Heart right ventricle (tissue), 16 donors: ENCODE measurements around the gene POP7. TPM values are rescaled to one million over a fixed set of nuclear protein-coding genes. Genes with fewer than 3 reads are reported as not detected.

Experiments
- ATAC-seq, 8 donors: fragments of 200-7000 bp; cut with Tn5 transposase; one replicate each; pipeline ENCODE4 v1.9.1; 2020; ENCODE audit warnings: mild to moderate bottlenecking in 8 of 8, moderate library complexity in 8 of 8, moderate number of reproducible peaks in 1 of 8
- DNase-seq, 2 donors: peaks; one replicate each; pipeline ENCODE4 v3.0.0-alpha.2; 2020
- H3K27ac ChIP-seq, 10 donors: fragments of 200-600 bp; sonication (generic) in 2 of 10; one replicate each; pipeline versions ENCODE4 v1.5.0 to v1.8.0; 2020 to 2022; ENCODE audit warnings: mild to moderate bottlenecking in 3 of 10
- H3K27me3 ChIP-seq, 7 donors: fragments of 200-600 bp; one replicate each; pipeline ENCODE4 v1.8.0; 2021 to 2022; ENCODE audit warnings: mild to moderate bottlenecking in 2 of 7
- H3K36me3 ChIP-seq, 9 donors: fragments of 200-600 bp; sonication (generic) in 1 of 9; one replicate each; pipeline versions ENCODE4 v1.5.0 to v1.8.0; 2020 to 2022; ENCODE audit warnings: mild to moderate bottlenecking in 2 of 9
- H3K4me1 ChIP-seq, 9 donors: fragments of 200-600 bp; sonication (generic) in 1 of 9; one replicate each; pipeline versions ENCODE4 v1.5.0 to v1.8.0; 2020 to 2022; ENCODE audit warnings: mild to moderate bottlenecking in 4 of 9
- H3K4me3 ChIP-seq, 10 donors: fragments of 200-600 bp; sonication (generic) in 2 of 10; one replicate each; pipeline versions ENCODE4 v1.5.0 to v1.8.0; 2020 to 2022; ENCODE audit warnings: mild to moderate bottlenecking in 7 of 10, moderate library complexity in 2 of 10
- H3K9me3 ChIP-seq, 11 donors: fragments of 200-600 bp in 10 of 11; sonication (generic) in 2 of 11; one replicate each; pipeline versions ENCODE4 v1.5.0 to v1.8.0; 2013 to 2022; ENCODE audit warnings: mild to moderate bottlenecking in 2 of 11, control low read depth in 1 of 11, moderate library complexity in 1 of 11
- WGBS, 2 donors: extraction: QIAGEN DNeasy Blood & Tissue Kit; methylation state at CpG; one replicate each; pipeline ENCODE4 v1.1.7; 2013; ENCODE audit warnings: inconsistent platforms in 1 of 2; 5-methylcytosine and 5-hydroxymethylcytosine counted together
- intact Hi-C, 10 donors: fragments of 100-400 bp; cut with DNase I; formaldehyde crosslinking; loops; one replicate each; pipeline versions ENCODE4 v1.11.1 to v1.14.2; 2022
- polyA plus RNA-seq, 2 donors: library from polyadenylated mRNA; stranded (reverse); fragments of 200-250 nt; gene quantifications; one replicate each; pipeline ENCODE4 v1.2.3, GENCODE V29; 2013
- total RNA-seq, 10 donors: library from RNA; stranded (reverse); fragmentation: NEBNext Ultra II Directional in 3 of 10; extraction: Animal tissue kit (Norgen Biotek cat#: 25700) in 3 of 10; gene quantifications; one replicate each; pipeline versions ENCODE4 v1.2.1 to v1.2.4, GENCODE V29; 2021 to 2023
- TF ChIP-seq, protein P1 (sequence below), 9 donors: fragments of 200-600 bp; sonication (generic) in 2 of 9; IDR thresholded peaks; one replicate each; pipeline versions ENCODE4 v1.5.0 to v1.8.0; 2021 to 2022; ENCODE audit warnings: antibody characterized with exemption in 9 of 9, mild to moderate bottlenecking in 5 of 9, moderate library complexity in 1 of 9
- donor health status: Arrhythmogenic right ventricular cardiomyopathy.
- donor health status: ischemic (EF 13 %, LVEDD 7.1; RV severe dilation, severe dysfunction).
- donor health status: healthy with polysubstance abuse.
- donor health status: DM: no; HTN: yes; CAD: no.
- donor health status: DM: no; HTN: no; CAD: no.
- donor health status: ischemic (EF 25% LVEDD 6.9; RV normal size, moderate dysfunction).
- donor health status: ischemic (EF 25% LVEDD 5.7; RV mildly dilated, moderate dysfunction).
- donor health status: healthy.
- donor health status: DM: yes; HTN: yes; CAD: no.
- donor health status: Ischemic cardiomyopathy.
- donor health status: ischemic (EF 35%, LVEDD 5.7; RV mildly dilated, moderate dysfunction).
- donor health status: nonischemic (EF 11% LVEDD 7.7; RV severe dilation, severe dysfunction).
- donor health status: DM: yes; HTN: yes; CAD: no.
- donor health status: PGD.
- donor health status: ischemic (EF 29% LVEDD 5.4; RV normal size, mild dysfunction).
- donor health status: nonischemic (EF 23%, LVEDD 6.1; RV moderate dilation, normal function).

POP7 gene
- total and polyA plus RNA-seq, 12 donors, result 23.2 to 71.5 (median 25.7) TPM

DNA sequence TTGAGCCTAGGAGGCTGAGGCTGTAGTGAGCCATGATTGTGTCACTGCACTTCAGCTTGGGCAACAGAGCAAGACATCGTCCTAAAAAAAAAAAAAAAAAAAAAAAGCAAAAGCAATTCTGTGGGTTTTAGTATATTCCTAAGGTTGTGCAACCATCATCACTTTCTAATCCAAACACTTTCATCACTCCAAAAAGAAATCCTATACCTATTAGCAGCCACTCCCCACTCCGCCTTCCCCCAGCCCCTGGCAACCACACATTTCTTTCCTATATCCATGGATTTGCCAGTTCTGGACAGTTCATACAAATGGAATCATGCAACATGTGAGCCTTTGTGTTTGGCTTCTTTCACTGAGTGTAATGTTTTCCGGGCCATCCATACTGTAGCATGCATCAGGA, 47.8 kb downstream of the POP7 start:
- Histone ChIP-seq H3K4me3 (no peak overlapping the region), H3K9me3 (no peaks in the 10 kb centered on the region), H3K27me3 (peaks cover 0 to 38% (median 22%) of the 10 kb centered on the region in 7 donors), H3K36me3 (no peaks in the 10 kb centered on the region), H3K27ac (no peak overlapping the region), H3K4me1 (no peaks in the 10 kb centered on the region)
- intact Hi-C loops, result no loop called here
- no peak for DNase-seq
- no peak for ATAC-seq
- TF ChIP-seq, protein P1, sequence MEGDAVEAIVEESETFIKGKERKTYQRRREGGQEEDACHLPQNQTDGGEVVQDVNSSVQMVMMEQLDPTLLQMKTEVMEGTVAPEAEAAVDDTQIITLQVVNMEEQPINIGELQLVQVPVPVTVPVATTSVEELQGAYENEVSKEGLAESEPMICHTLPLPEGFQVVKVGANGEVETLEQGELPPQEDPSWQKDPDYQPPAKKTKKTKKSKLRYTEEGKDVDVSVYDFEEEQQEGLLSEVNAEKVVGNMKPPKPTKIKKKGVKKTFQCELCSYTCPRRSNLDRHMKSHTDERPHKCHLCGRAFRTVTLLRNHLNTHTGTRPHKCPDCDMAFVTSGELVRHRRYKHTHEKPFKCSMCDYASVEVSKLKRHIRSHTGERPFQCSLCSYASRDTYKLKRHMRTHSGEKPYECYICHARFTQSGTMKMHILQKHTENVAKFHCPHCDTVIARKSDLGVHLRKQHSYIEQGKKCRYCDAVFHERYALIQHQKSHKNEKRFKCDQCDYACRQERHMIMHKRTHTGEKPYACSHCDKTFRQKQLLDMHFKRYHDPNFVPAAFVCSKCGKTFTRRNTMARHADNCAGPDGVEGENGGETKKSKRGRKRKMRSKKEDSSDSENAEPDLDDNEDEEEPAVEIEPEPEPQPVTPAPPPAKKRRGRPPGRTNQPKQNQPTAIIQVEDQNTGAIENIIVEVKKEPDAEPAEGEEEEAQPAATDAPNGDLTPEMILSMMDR (IDR thresholded peaks at IDR 0.05), result no peak
- 93 to 94% methylated on average over 3 of the region's 3 CpGs for WGBS, 2 donors

Other genes starting within 250 kb of the POP7 start
- 1 to 10 TPM in 2 of 10 donors, under 1 TPM in 4, not detected in 4; 0.28 to 1.1 (median 0.54) TPM for gene SPACDR, start 241.9 kb upstream of the POP7 start, total RNA-seq
- 1 to 10 TPM in 1 of 2 donors, under 1 TPM in 1; 0.93 to 1.3 TPM for gene SPACDR, start 241.9 kb upstream of the POP7 start, polyA plus RNA-seq
- 10 to 100 TPM; 36.0 to 72.3 (median 46.7) TPM for gene TSC22D4, start 226.9 kb upstream of the POP7 start, total RNA-seq
- gene TSC22D4, start 226.9 kb upstream of the POP7 start, polyA plus RNA-seq, result 10 to 100 TPM; 46.0 to 53.7 TPM
- gene NYAP1, start 222.2 kb upstream of the POP7 start, total RNA-seq, result under 1 TPM; 0.10 to 0.86 (median 0.30) TPM
- gene NYAP1, start 222.2 kb upstream of the POP7 start, polyA plus RNA-seq, result under 1 TPM; 0.30 to 0.59 TPM
- 10 to 100 TPM; 20.7 to 35.8 (median 28.4) TPM for gene AGFG2, start 166.9 kb upstream of the POP7 start, total RNA-seq
- gene AGFG2, start 166.9 kb upstream of the POP7 start, polyA plus RNA-seq, result 10 to 100 TPM in 1 of 2 donors, 1 to 10 TPM in 1; 9.9 to 24.0 TPM
- gene SAP25, start 132.2 kb upstream of the POP7 start, total RNA-seq, result under 1 TPM in 5 of 10 donors, not detected in 5; 0.36 to 0.87 (median 0.62) TPM
- gene SAP25, start 132.2 kb upstream of the POP7 start, polyA plus RNA-seq, result 1 to 10 TPM in 1 of 2 donors, under 1 TPM in 1; 0.88 to 2.3 TPM
- 10 to 100 TPM; 18.4 to 37.9 (median 23.6) TPM for gene LRCH4, start 120.0 kb upstream of the POP7 start, total RNA-seq
- 10 to 100 TPM; 36.1 to 57.6 TPM for gene LRCH4, start 120.0 kb upstream of the POP7 start, polyA plus RNA-seq
- under 1 TPM in 8 of 10 donors, not detected in 2; 0.15 to 0.66 (median 0.40) TPM for gene FBXO24, start 119.8 kb upstream of the POP7 start, total RNA-seq
- gene FBXO24, start 119.8 kb upstream of the POP7 start, polyA plus RNA-seq, result under 1 TPM; 0.20 to 0.73 TPM
- gene PCOLCE, start 103.8 kb upstream of the POP7 start, total RNA-seq, result 10 to 100 TPM; 13.1 to 59.6 (median 25.8) TPM
- gene PCOLCE, start 103.8 kb upstream of the POP7 start, polyA plus RNA-seq, result 10 to 100 TPM; 56.4 to 74.3 TPM
- 10 to 100 TPM in 5 of 10 donors, 1 to 10 TPM in 5; 8.0 to 12.5 (median 9.9) TPM for gene MOSPD3, start 93.6 kb upstream of the POP7 start, total RNA-seq
- 10 to 100 TPM; 11.2 to 12.6 TPM for gene MOSPD3, start 93.6 kb upstream of the POP7 start, polyA plus RNA-seq
- gene TFR2, start 64.6 kb upstream of the POP7 start, total RNA-seq, result under 1 TPM in 3 of 10 donors, not detected in 7; 0.20 to 0.57 (median 0.49) TPM
- gene TFR2, start 64.6 kb upstream of the POP7 start, polyA plus RNA-seq, result under 1 TPM; 0.29 to 0.58 TPM
- not detected for gene ACTL6B, start 49.7 kb upstream of the POP7 start, total RNA-seq
- gene ACTL6B, start 49.7 kb upstream of the POP7 start, polyA plus RNA-seq, result not detected
- 100 to 1,000 TPM in 7 of 10 donors, 10 to 100 TPM in 3; 91.6 to 150 (median 106) TPM for gene GNB2, start 32.4 kb upstream of the POP7 start, total RNA-seq
- 100 to 1,000 TPM in 1 of 2 donors, 10 to 100 TPM in 1; 32.8 to 227 TPM for gene GNB2, start 32.4 kb upstream of the POP7 start, polyA plus RNA-seq
- 10 to 100 TPM; 20.5 to 33.9 (median 24.2) TPM for gene GIGYF1, start 11.9 kb upstream of the POP7 start, total RNA-seq
- 10 to 100 TPM in 1 of 2 donors, 1 to 10 TPM in 1; 9.4 to 47.3 TPM for gene GIGYF1, start 11.9 kb upstream of the POP7 start, polyA plus RNA-seq
- under 1 TPM in 1 of 10 donors, not detected in 9; 0.23 TPM for gene EPO, start 14.3 kb downstream of the POP7 start, total RNA-seq
- gene EPO, start 14.3 kb downstream of the POP7 start, polyA plus RNA-seq, result not detected
- not detected for gene ZAN, start 27.5 kb downstream of the POP7 start, total RNA-seq
- gene ZAN, start 27.5 kb downstream of the POP7 start, polyA plus RNA-seq, result not detected
- gene EPHB4, start 121.4 kb downstream of the POP7 start, total RNA-seq, result 10 to 100 TPM; 13.8 to 41.6 (median 21.0) TPM
- 10 to 100 TPM; 14.4 to 27.6 TPM for gene EPHB4, start 121.4 kb downstream of the POP7 start, polyA plus RNA-seq
- 10 to 100 TPM in 1 of 10 donors, 1 to 10 TPM in 9; 4.8 to 15.7 (median 6.9) TPM for gene SLC12A9, start 146.6 kb downstream of the POP7 start, total RNA-seq
- gene SLC12A9, start 146.6 kb downstream of the POP7 start, polyA plus RNA-seq, result 10 to 100 TPM; 10.2 to 14.0 TPM
- 10 to 100 TPM; 13.0 to 23.7 (median 17.7) TPM for gene TRIP6, start 161.3 kb downstream of the POP7 start, total RNA-seq
- gene TRIP6, start 161.3 kb downstream of the POP7 start, polyA plus RNA-seq, result 10 to 100 TPM; 15.4 to 26.3 TPM
- gene SRRT, start 169.0 kb downstream of the POP7 start, total RNA-seq, result 10 to 100 TPM; 38.4 to 69.5 (median 49.6) TPM
- 10 to 100 TPM; 47.6 to 67.6 TPM for gene SRRT, start 169.0 kb downstream of the POP7 start, polyA plus RNA-seq
- 1 to 10 TPM in 9 of 10 donors, under 1 TPM in 1; 0.99 to 3.3 (median 1.7) TPM for gene UFSP1, start 183.6 kb downstream of the POP7 start, total RNA-seq
- 1 to 10 TPM; 3.1 to 3.4 TPM for gene UFSP1, start 183.6 kb downstream of the POP7 start, polyA plus RNA-seq
- gene ACHE, start 189.8 kb downstream of the POP7 start, total RNA-seq, result 1 to 10 TPM in 2 of 10 donors, under 1 TPM in 8; 0.27 to 1.1 (median 0.71) TPM
- under 1 TPM; 0.80 to 0.94 TPM for gene ACHE, start 189.8 kb downstream of the POP7 start, polyA plus RNA-seq
- 1 to 10 TPM in 2 of 10 donors, under 1 TPM in 8; 0.23 to 1.1 (median 0.75) TPM for gene MUC3A, start 243.4 kb downstream of the POP7 start, total RNA-seq
- 1 to 10 TPM in 1 of 2 donors, under 1 TPM in 1; 0.36 to 3.5 TPM for gene MUC3A, start 243.4 kb downstream of the POP7 start, polyA plus RNA-seq